ENCODE measurements around the gene PAPPA2.

The PAPPA2 gene

GRCh38 chr1:176775378-176775777, 312.4 kb downstream of the PAPPA2 start:
- Histone ChIP-seq H3K9ac (ENCODE audit: low read length) (no peak overlapping the region), H3K27ac (ENCODE audit: low read depth, low read length, poor library complexity, severe bottlenecking) (no peak overlapping the region), H3K9me2 (ENCODE audit: low read depth, low read length) (no peaks in the 10 kb centered on the region), H3K4me2 (ENCODE audit: low read length) (no peak overlapping the region), H3F3A (ENCODE audit: insufficient read depth, low read length) (no peaks in the 10 kb centered on the region), H4K20me1 (ENCODE audit: insufficient read depth, low read length) (no peaks in the 10 kb centered on the region), H3K27me3 (ENCODE audit: insufficient read depth, low read length) (no peaks in the 10 kb centered on the region), H3K36me3 (ENCODE audit: insufficient read depth, low read length) (no peaks in the 10 kb centered on the region), H2AFZ (ENCODE audit: low read length) (no peak overlapping the region), H3K79me2 (ENCODE audit: insufficient read depth, low read length) (no peaks in the 10 kb centered on the region), H3K4me3 (ENCODE audit: low read depth, low read length, poor library complexity, severe bottlenecking) (no peak overlapping the region), H3K4me1 (ENCODE audit: insufficient read depth, low read length, severe bottlenecking) (no peaks in the 10 kb centered on the region), H3K9me3 (ENCODE audit: low read length) (no peaks in the 10 kb centered on the region)
- TF ChIP-seq, protein P1, sequence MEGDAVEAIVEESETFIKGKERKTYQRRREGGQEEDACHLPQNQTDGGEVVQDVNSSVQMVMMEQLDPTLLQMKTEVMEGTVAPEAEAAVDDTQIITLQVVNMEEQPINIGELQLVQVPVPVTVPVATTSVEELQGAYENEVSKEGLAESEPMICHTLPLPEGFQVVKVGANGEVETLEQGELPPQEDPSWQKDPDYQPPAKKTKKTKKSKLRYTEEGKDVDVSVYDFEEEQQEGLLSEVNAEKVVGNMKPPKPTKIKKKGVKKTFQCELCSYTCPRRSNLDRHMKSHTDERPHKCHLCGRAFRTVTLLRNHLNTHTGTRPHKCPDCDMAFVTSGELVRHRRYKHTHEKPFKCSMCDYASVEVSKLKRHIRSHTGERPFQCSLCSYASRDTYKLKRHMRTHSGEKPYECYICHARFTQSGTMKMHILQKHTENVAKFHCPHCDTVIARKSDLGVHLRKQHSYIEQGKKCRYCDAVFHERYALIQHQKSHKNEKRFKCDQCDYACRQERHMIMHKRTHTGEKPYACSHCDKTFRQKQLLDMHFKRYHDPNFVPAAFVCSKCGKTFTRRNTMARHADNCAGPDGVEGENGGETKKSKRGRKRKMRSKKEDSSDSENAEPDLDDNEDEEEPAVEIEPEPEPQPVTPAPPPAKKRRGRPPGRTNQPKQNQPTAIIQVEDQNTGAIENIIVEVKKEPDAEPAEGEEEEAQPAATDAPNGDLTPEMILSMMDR (IDR thresholded peaks at IDR 0.05; ENCODE audit: low read length) = no peak
- no peak for TF ChIP-seq EZH2 (IDR thresholded peaks at IDR 0.05; ENCODE audit: borderline replicate concordance, low read length)

DNA sequence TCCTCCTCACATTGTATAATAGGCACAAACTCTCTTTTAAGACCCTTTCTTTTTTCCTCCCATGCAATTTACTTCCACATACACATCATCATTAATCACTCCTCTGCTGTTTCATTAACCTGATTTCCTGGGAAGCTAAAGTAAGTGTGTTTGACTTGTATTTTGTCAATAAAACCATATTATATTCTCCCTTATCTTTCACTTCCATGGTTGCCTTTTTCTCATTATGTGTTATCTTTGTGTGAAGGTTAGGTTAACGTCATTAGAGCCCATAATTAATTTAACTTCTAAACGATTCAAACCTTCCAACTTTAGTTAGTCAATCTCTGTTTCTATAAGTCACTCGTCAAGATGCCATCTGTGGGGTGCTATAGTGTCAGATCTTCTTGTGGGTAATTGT, 313.0 kb downstream of the PAPPA2 start:
- H3K27me3 ChIP-seq (ENCODE audit: insufficient read depth, low read length) = no peaks in the 10 kb centered on the region
- no peak overlapping the region for H3K27ac ChIP-seq (ENCODE audit: low read depth, low read length, poor library complexity, severe bottlenecking)
- no peaks in the 10 kb centered on the region for H3K9me3 ChIP-seq (ENCODE audit: low read length)
- H3F3A ChIP-seq (ENCODE audit: insufficient read depth, low read length) = no peaks in the 10 kb centered on the region
- H3K79me2 ChIP-seq (ENCODE audit: insufficient read depth, low read length) = no peaks in the 10 kb centered on the region
- TF ChIP-seq, protein P1 (IDR thresholded peaks at IDR 0.05; ENCODE audit: low read length) = no peak
- no peak for TF ChIP-seq EZH2 (IDR thresholded peaks at IDR 0.05; ENCODE audit: borderline replicate concordance, low read length)
- H3K4me2 ChIP-seq (ENCODE audit: low read length) = no peak overlapping the region
- no peak overlapping the region for H3K4me3 ChIP-seq (ENCODE audit: low read depth, low read length, poor library complexity, severe bottlenecking)
- H3K9ac ChIP-seq (ENCODE audit: low read length) = no peak overlapping the region
- H3K36me3 ChIP-seq (ENCODE audit: insufficient read depth, low read length) = no peaks in the 10 kb centered on the region
- no peak overlapping the region for H2AFZ ChIP-seq (ENCODE audit: low read length)
- H4K20me1 ChIP-seq (ENCODE audit: insufficient read depth, low read length) = no peaks in the 10 kb centered on the region
- no peaks in the 10 kb centered on the region for H3K4me1 ChIP-seq (ENCODE audit: insufficient read depth, low read length, severe bottlenecking)
- no peaks in the 10 kb centered on the region for H3K9me2 ChIP-seq (ENCODE audit: low read depth, low read length)

DNA sequence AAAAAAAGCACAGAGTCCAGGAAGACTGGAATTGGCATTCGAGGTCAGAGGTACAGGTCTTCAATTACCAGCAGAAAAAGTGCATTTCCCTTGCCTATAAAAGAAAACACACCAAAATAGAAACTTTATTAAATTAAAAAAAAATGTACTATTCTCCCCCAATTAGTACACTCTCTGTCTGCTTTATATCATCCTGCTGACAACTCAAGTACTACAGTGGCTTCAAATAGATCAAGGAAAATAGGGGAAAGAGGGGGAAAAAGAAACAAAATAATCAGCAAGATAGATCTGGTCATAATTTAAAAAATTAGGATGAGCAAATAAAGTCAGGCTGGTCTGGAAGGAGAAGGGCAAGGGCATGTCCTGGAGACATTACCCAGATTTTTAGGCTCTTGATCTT, 315.1 kb downstream of the PAPPA2 start:
- Histone ChIP-seq H3K9me3 (ENCODE audit: low read length) (no peaks in the 10 kb centered on the region), H3K9ac (ENCODE audit: low read length) (no peak overlapping the region), H3K4me1 (ENCODE audit: insufficient read depth, low read length, severe bottlenecking) (no peaks in the 10 kb centered on the region), H4K20me1 (ENCODE audit: insufficient read depth, low read length) (no peaks in the 10 kb centered on the region), H3K27me3 (ENCODE audit: insufficient read depth, low read length) (no peaks in the 10 kb centered on the region), H3K4me2 (ENCODE audit: low read length) (no peak overlapping the region), H3K4me3 (ENCODE audit: low read depth, low read length, poor library complexity, severe bottlenecking) (no peak overlapping the region), H3K36me3 (ENCODE audit: insufficient read depth, low read length) (no peaks in the 10 kb centered on the region), H3K79me2 (ENCODE audit: insufficient read depth, low read length) (no peaks in the 10 kb centered on the region), H3K27ac (ENCODE audit: low read depth, low read length, poor library complexity, severe bottlenecking) (no peak overlapping the region), H3K9me2 (ENCODE audit: low read depth, low read length) (no peaks in the 10 kb centered on the region), H3F3A (ENCODE audit: insufficient read depth, low read length) (no peaks in the 10 kb centered on the region), H2AFZ (ENCODE audit: low read length) (no peak overlapping the region)
- no peak for TF ChIP-seq EZH2 (IDR thresholded peaks at IDR 0.05; ENCODE audit: borderline replicate concordance, low read length)
- TF ChIP-seq, protein P1 (IDR thresholded peaks at IDR 0.05; ENCODE audit: low read length) = no peak
